Neural cell (in vitro differentiated cells): ENCODE results near the gene CCDC154. TPM values are rescaled to one million over a fixed set of nuclear protein-coding genes. Genes with fewer than 3 reads are reported as not detected.

ENCODE experiments used
- H2AFZ ChIP-seq: fragments of 200-600, 300-800 bp; sonication (generic), shearing (Covaris generic); 2 replicates; pipeline ENCODE4 v1.6.0; 2014; ENCODE audit warnings: low read depth, mild to moderate bottlenecking, antibody characterized with exemption, low read length, moderate library complexity
- H3F3A ChIP-seq: fragments of 200-600 bp; shearing (Covaris generic); 2 replicates; pipeline ENCODE4 v1.6.1; 2016; ENCODE audit warnings: mild to moderate bottlenecking, moderate library complexity, mixed read lengths, antibody characterized with exemption, low read length; ENCODE audit not compliant: insufficient read depth, poor library complexity, severe bottlenecking
- H3K27ac ChIP-seq: fragments of 200-600, 300-800 bp; sonication (generic), shearing (Covaris generic); 2 replicates; pipeline ENCODE4 v1.5.1; 2014; ENCODE audit warnings: mild to moderate bottlenecking, low read length, moderate library complexity
- H3K27me3 ChIP-seq: fragments of 300-800, 200-600 bp; sonication (generic), shearing (Covaris generic); 2 replicates; pipeline ENCODE4 v1.6.0; 2014; ENCODE audit warnings: mild to moderate bottlenecking, low read depth, low read length, moderate library complexity; ENCODE audit not compliant: insufficient read depth
- H3K36me3 ChIP-seq: fragments of 300-800, 200-600 bp; sonication (generic), shearing (Covaris generic); 2 replicates; pipeline ENCODE4 v1.5.1; 2014; ENCODE audit warnings: mild to moderate bottlenecking, antibody characterized with exemption, low read length, moderate library complexity; ENCODE audit not compliant: insufficient read depth
- H3K4me2 ChIP-seq: fragments of 300-800, 200-600 bp; sonication (generic), shearing (Covaris generic); 2 replicates; pipeline ENCODE4 v1.6.0; 2014; ENCODE audit warnings: mild to moderate bottlenecking, low read length
- H3K4me3 ChIP-seq: fragments of 300-800, 200-600 bp; sonication (generic), shearing (Covaris generic); 2 replicates; pipeline ENCODE4 v1.5.1; 2014; ENCODE audit warnings: mild to moderate bottlenecking, low read length, moderate library complexity
- H3K79me2 ChIP-seq: fragments of 200-600 bp; shearing (Covaris generic); replicated peaks from 2 replicates; pipeline ENCODE4 v1.6.0; 2014; ENCODE audit warnings: mild to moderate bottlenecking, low read length, moderate library complexity; ENCODE audit not compliant: insufficient read depth
- H3K9ac ChIP-seq: fragments of 300-800, 200-600 bp; sonication (generic), shearing (Covaris generic); 2 replicates; pipeline ENCODE4 v1.6.1; 2016; ENCODE audit warnings: mild to moderate bottlenecking, low read length, mixed read lengths
- H3K9me2 ChIP-seq: fragments of 200-600 bp; shearing (Covaris generic); 2 replicates; pipeline ENCODE4 v1.6.1; 2016; ENCODE audit warnings: mild to moderate bottlenecking, low read length, mixed read lengths; ENCODE audit not compliant: insufficient read depth
- H3K9me3 ChIP-seq: fragments of 200-600, 300-800 bp; sonication (generic), shearing (Covaris generic); 2 replicates; pipeline ENCODE4 v1.6.1; 2016; ENCODE audit warnings: mild to moderate bottlenecking, mixed run types, low read length, moderate library complexity, mixed read lengths
- H4K20me1 ChIP-seq: fragments of 200-600 bp; shearing (Covaris generic); 2 replicates; pipeline ENCODE4 v1.6.1; 2016; ENCODE audit warnings: mild to moderate bottlenecking, mixed run types; ENCODE audit not compliant: insufficient read depth
- EP300 ChIP-seq: fragments of 450-650 bp; conservative IDR thresholded peaks from 2 replicates; pipeline ENCODE4 v1.6.1; 2014; ENCODE audit warnings: antibody characterized with exemption, mild to moderate bottlenecking, moderate library complexity; ENCODE audit not compliant: poor library complexity, severe bottlenecking
- EZH2 ChIP-seq: fragments of 200-600, 300-800 bp; shearing (Covaris generic), sonication (generic); IDR thresholded peaks from 2 replicates; pipeline ENCODE4 v1.6.1; 2014; ENCODE audit warnings: antibody characterized with exemption, low read length, borderline replicate concordance, mild to moderate bottlenecking; ENCODE audit not compliant: insufficient read depth, poor library complexity, severe bottlenecking
- MXI1 ChIP-seq: fragments of 450-650 bp; conservative IDR thresholded peaks from 2 replicates; pipeline ENCODE4 v1.6.1; 2014; ENCODE audit warnings: antibody characterized with exemption, mild to moderate bottlenecking; ENCODE audit not compliant: poor library complexity, severe bottlenecking
- POLR2AphosphoS5 ChIP-seq: IDR thresholded peaks from 2 replicates; pipeline ENCODE4 v1.6.1; 2012
- RAD21 ChIP-seq: fragments of 450-650 bp; conservative IDR thresholded peaks from 2 replicates; pipeline ENCODE4 v1.6.1; 2014; ENCODE audit warnings: antibody characterized with exemption, mild to moderate bottlenecking, moderate library complexity
- SMC3 ChIP-seq: fragments of 450-650 bp; conservative IDR thresholded peaks from 2 replicates; pipeline ENCODE4 v1.6.1; 2014; ENCODE audit warnings: antibody characterized with exemption, mild to moderate bottlenecking, moderate library complexity; ENCODE audit not compliant: poor library complexity
- TAF1 ChIP-seq: IDR thresholded peaks from 2 replicates; pipeline ENCODE4 v1.6.1; 2012; ENCODE audit warnings: low read depth
- polyA plus RNA-seq: library from polyadenylated mRNA; depleted of rRNA; stranded (reverse); fragments of >200 nt; gene quantifications from 2 replicates; pipeline ENCODE4 v1.2.3, GENCODE V29; 2014
- TF ChIP-seq, protein P1 (sequence below): fragments of 450-650 bp; IDR thresholded peaks from 2 replicates; pipeline ENCODE4 v1.5.1; 2014; ENCODE audit warnings: antibody characterized with exemption, mild to moderate bottlenecking, moderate library complexity; ENCODE audit not compliant: poor library complexity, severe bottlenecking
- TF ChIP-seq, protein P2 (sequence below): IDR thresholded peaks from 2 replicates; pipeline ENCODE4 v1.6.1; 2012; ENCODE audit warnings: borderline replicate concordance

The CCDC154 gene
- polyA plus RNA-seq, 1 donor from 2014 or later = 3.3 TPM

DNA sequence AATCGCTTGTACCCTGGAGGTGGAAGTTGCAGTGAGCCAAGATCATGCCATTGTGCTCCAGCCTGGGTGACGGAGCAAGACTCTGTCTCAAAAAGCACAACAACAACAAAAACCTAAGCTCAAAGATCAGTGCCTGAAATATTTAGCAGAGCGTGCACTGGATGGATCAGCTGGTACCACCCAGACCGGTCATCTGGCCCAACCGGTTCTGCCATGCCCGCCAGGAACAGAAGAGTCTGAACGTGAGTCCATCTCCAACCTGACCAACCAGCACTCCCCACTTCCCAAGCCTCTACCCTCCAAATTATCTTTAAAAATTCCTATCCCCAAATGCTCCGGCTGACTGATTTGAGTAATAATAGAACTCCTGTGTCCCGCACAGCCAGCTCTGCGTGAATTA, 22.3 kb downstream of the CCDC154 start:
- Histone ChIP-seq H3K9me3 (no peaks in the 10 kb centered on the region), H3K9ac (no peak overlapping the region), H2AFZ (no peak overlapping the region), H3K27ac (no peak overlapping the region), H4K20me1 (no peaks in the 10 kb centered on the region), H3K79me2 (peaks cover 21% of the 10 kb centered on the region), H3K36me3 (no peaks in the 10 kb centered on the region), H3K9me2 (no peaks in the 10 kb centered on the region), H3K4me2 (no peak overlapping the region), H3K4me3 (no peak overlapping the region), H3K27me3 (no peaks in the 10 kb centered on the region), H3F3A (no peaks in the 10 kb centered on the region)
- TF ChIP-seq SMC3 = no peak
- TF ChIP-seq TAF1 = no peak
- TF ChIP-seq EP300 = no peak
- TF ChIP-seq RAD21 = no peak
- no peak for TF ChIP-seq EZH2
- TF ChIP-seq MXI1 = no peak
- TF ChIP-seq, protein P1, sequence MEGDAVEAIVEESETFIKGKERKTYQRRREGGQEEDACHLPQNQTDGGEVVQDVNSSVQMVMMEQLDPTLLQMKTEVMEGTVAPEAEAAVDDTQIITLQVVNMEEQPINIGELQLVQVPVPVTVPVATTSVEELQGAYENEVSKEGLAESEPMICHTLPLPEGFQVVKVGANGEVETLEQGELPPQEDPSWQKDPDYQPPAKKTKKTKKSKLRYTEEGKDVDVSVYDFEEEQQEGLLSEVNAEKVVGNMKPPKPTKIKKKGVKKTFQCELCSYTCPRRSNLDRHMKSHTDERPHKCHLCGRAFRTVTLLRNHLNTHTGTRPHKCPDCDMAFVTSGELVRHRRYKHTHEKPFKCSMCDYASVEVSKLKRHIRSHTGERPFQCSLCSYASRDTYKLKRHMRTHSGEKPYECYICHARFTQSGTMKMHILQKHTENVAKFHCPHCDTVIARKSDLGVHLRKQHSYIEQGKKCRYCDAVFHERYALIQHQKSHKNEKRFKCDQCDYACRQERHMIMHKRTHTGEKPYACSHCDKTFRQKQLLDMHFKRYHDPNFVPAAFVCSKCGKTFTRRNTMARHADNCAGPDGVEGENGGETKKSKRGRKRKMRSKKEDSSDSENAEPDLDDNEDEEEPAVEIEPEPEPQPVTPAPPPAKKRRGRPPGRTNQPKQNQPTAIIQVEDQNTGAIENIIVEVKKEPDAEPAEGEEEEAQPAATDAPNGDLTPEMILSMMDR = no peak
- TF ChIP-seq, protein P2, sequence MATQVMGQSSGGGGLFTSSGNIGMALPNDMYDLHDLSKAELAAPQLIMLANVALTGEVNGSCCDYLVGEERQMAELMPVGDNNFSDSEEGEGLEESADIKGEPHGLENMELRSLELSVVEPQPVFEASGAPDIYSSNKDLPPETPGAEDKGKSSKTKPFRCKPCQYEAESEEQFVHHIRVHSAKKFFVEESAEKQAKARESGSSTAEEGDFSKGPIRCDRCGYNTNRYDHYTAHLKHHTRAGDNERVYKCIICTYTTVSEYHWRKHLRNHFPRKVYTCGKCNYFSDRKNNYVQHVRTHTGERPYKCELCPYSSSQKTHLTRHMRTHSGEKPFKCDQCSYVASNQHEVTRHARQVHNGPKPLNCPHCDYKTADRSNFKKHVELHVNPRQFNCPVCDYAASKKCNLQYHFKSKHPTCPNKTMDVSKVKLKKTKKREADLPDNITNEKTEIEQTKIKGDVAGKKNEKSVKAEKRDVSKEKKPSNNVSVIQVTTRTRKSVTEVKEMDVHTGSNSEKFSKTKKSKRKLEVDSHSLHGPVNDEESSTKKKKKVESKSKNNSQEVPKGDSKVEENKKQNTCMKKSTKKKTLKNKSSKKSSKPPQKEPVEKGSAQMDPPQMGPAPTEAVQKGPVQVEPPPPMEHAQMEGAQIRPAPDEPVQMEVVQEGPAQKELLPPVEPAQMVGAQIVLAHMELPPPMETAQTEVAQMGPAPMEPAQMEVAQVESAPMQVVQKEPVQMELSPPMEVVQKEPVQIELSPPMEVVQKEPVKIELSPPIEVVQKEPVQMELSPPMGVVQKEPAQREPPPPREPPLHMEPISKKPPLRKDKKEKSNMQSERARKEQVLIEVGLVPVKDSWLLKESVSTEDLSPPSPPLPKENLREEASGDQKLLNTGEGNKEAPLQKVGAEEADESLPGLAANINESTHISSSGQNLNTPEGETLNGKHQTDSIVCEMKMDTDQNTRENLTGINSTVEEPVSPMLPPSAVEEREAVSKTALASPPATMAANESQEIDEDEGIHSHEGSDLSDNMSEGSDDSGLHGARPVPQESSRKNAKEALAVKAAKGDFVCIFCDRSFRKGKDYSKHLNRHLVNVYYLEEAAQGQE = no peak
- no peak for TF ChIP-seq POLR2AphosphoS5

DNA sequence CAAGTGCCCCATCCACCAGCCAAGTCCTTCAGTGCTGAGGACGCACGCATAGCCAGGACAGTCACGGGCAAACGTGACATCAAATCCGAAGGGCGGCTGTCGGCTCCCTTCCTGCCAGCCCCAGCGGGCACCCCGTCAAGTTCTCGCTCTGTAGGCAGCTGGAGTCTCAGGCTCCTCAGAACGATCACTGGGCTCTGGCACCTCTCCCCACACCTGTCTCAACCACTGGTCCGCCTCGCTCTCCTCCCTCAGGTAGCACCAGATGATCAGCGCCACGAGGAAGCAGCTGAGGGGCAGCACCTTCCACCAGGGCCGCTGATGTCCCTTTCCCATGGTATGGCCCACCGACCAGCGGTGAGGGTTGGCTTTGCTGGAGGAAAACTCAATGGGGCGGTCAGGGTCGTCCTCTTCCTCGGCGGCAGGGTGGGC, 24.2 kb downstream of the CCDC154 start:
- Histone ChIP-seq H3K4me2 (peak overlapping the region; percentile 82), H3K27me3 (no peaks in the 10 kb centered on the region), H3K9ac (peak overlapping the region; percentile 90), H3K27ac (peak overlapping the region; percentile 66), H3K9me3 (no peaks in the 10 kb centered on the region), H3K36me3 (no peaks in the 10 kb centered on the region), H3F3A (no peaks in the 10 kb centered on the region), H3K79me2 (peaks cover 21% of the 10 kb centered on the region), H3K4me3 (peak overlapping the region; percentile 98), H4K20me1 (no peaks in the 10 kb centered on the region), H3K9me2 (no peaks in the 10 kb centered on the region), H2AFZ (no peak overlapping the region)
- TF ChIP-seq MXI1 = no peak
- TF ChIP-seq POLR2AphosphoS5 = no peak
- TF ChIP-seq SMC3 = no peak
- TF ChIP-seq, protein P2 = no peak
- no peak for TF ChIP-seq EP300
- TF ChIP-seq, protein P1 = no peak
- TF ChIP-seq EZH2 = no peak
- no peak for TF ChIP-seq TAF1
- TF ChIP-seq RAD21 = no peak
